ENCODE data around the gene NPRL2. TPM values are rescaled to one million over a fixed set of nuclear protein-coding genes. Genes with fewer than 3 reads are reported as not detected.

NPRL2 gene
- total RNA-seq, 1 experiment from 2014 or later = 35.4 TPM

DNA sequence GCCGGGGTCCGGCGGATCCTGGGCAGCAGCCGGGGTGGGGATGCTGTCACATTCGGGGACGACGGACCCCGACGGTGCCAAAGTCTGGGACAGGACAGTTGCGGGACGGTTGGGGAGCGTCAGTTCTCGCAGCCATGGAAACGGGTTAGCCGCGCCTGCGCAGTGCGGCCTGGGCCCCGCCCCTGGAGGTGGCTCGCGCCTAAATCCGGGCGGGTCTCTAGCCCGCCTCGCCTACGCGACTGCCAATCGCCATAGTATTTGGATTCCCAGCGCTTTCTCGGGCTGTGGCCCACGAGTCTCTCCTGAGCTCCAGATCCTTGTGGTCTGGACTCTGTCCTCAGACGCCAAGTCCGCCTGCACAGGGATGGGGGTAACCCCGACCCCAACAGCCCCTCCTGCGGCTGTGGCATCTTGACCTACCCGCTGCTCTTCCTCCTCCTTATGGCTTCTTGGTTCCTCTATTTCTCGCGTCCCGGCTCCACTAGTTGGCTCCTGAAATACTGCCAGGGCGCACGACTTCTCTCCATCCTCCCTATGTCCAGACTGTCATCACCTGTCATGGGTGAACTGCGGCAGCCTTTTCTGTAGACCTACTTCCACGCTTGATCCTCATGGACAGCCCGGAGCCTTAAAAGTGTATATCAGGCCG, 4.9 kb downstream of the NPRL2 start, which contains the start of gene ZMYND10:
TSS of gene ZMYND10 (minus strand) at position 147 of the 649 bp plus-strand sequence. CDS start 153 bp downstream, outside the sequence.
- intact Hi-C loops (cut with micrococcal nuclease) = loop anchor here (5.0 kb wide), 1 partner anchor 267 kb away; the partner anchor contains the start of gene CISH
- no peak for DNase-seq (ENCODE audit: low read depth, low spot score)
- peaks cover 0 to 8% of the 10 kb centered on the region in 2 experiments; a peak in 1 of 4 replicates for H3K36me3 ChIP-seq (ENCODE audit: control insufficient read depth in 1 of 2, insufficient read depth in 2 of 2, low read length in 2 of 2)
- POLR2A ChIA-PET = interaction anchor here (0.6 kb wide), 1 partner anchor 9 kb away, joined by 3 read pairs; no protein-coding TSS in a partner anchor
- peak within 1 kb of the TSS; percentile 28 to 36 for H3K4me3 ChIP-seq (replicated peaks in 1 of 2; ENCODE audit: low read depth in 1 of 2, low read length in 2 of 2)
- peaks cover 12 to 46% of the 10 kb centered on the region in 2 experiments for H3K4me1 ChIP-seq (ENCODE audit: control insufficient read depth in 1 of 2, insufficient read depth in 2 of 2, low read length in 2 of 2)
- H4K20me1 ChIP-seq (ENCODE audit: insufficient read depth) = no peaks in the 10 kb centered on the region
- H3K9me3 ChIP-seq (ENCODE audit: control insufficient read depth in 1 of 2, insufficient read depth in 1 of 2, low read depth in 1 of 2, low read length in 2 of 2) = no peaks in the 10 kb centered on the region
- BruUV-seq (replicated peaks) = no TSS peak
- CTCF ChIA-PET = no interaction called here
- no peaks in the 10 kb centered on the region for H3K27me3 ChIP-seq (ENCODE audit: insufficient read depth, low read length)
- H2AFZ ChIP-seq (ENCODE audit: low read depth, low read length, poor library complexity, severe bottlenecking) = no peak within 1 kb of the TSS
- ATAC-seq = peak; percentile 54
- TF ChIP-seq JUND (IDR thresholded peaks at IDR 0.05) (no peak), SIN3A (IDR thresholded peaks at IDR 0.05; ENCODE audit: low read depth) (no peak), CBX3 (IDR thresholded peaks at IDR 0.05; ENCODE audit: low read depth) (no peak), EZH2phosphoT487 (IDR thresholded peaks at IDR 0.05; ENCODE audit: borderline replicate concordance) (no peak), SRF (IDR thresholded peaks at IDR 0.05; ENCODE audit: low read depth) (no peak), ZFX (IDR thresholded peaks at IDR 0.05) (no peak), POLR2A (IDR thresholded peaks at IDR 0.05; ENCODE audit: borderline replicate concordance, extremely low read depth, insufficient read depth, insufficient read length) (no peak), EZH2 (IDR thresholded peaks at IDR 0.05) (no peak), FOSL1 (IDR thresholded peaks at IDR 0.05; ENCODE audit: low read depth) (no peak), TCF7L2 (IDR thresholded peaks at IDR 0.05; ENCODE audit: borderline replicate concordance, extremely low read depth, insufficient read depth, insufficient read length) (no peak), ATF3 (IDR thresholded peaks at IDR 0.05) (no peak), YY1 (IDR thresholded peaks at IDR 0.05; ENCODE audit: extremely low read depth, insufficient replicate concordance, low read depth, low read length) (no peak), EGR1 (IDR thresholded peaks at IDR 0.05; ENCODE audit: low read depth) (no peak), RAD21 (IDR thresholded peaks at IDR 0.05; ENCODE audit: low read depth) (no peak), REST (IDR thresholded peaks at IDR 0.05; ENCODE audit: low read depth) (no peak)
- TF ChIP-seq, protein P1, sequence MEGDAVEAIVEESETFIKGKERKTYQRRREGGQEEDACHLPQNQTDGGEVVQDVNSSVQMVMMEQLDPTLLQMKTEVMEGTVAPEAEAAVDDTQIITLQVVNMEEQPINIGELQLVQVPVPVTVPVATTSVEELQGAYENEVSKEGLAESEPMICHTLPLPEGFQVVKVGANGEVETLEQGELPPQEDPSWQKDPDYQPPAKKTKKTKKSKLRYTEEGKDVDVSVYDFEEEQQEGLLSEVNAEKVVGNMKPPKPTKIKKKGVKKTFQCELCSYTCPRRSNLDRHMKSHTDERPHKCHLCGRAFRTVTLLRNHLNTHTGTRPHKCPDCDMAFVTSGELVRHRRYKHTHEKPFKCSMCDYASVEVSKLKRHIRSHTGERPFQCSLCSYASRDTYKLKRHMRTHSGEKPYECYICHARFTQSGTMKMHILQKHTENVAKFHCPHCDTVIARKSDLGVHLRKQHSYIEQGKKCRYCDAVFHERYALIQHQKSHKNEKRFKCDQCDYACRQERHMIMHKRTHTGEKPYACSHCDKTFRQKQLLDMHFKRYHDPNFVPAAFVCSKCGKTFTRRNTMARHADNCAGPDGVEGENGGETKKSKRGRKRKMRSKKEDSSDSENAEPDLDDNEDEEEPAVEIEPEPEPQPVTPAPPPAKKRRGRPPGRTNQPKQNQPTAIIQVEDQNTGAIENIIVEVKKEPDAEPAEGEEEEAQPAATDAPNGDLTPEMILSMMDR (IDR thresholded peaks at IDR 0.05 in 2 of 3, conservative IDR thresholded peaks at IDR 0.05 in 1 of 3; ENCODE audit: borderline replicate concordance in 1 of 3, insufficient read depth in 1 of 3, low read depth in 2 of 3, low read length in 2 of 3) = no peak
- peaks cover 6% of the 10 kb centered on the region; the same call in 1 of the 2 replicates for H3K79me2 ChIP-seq (ENCODE audit: insufficient read depth, low read length)
- peak within 1 kb of the TSS; percentile 37; the same call in 1 of the 2 replicates for H3K27ac ChIP-seq (ENCODE audit: low read depth, low read length)
- RAD21 ChIA-PET (ENCODE audit: low non-redundant PET in 1 of 2, low total read pairs in 2 of 2, uncharacterized antibody in 2 of 2, unreplicated experiment in 2 of 2) = no interaction called here
- peak within 1 kb of the TSS; percentile 75 for H3K4me2 ChIP-seq (ENCODE audit: low read length)
- peak within 1 kb of the TSS; percentile 50 for H3K9ac ChIP-seq (ENCODE audit: low read length)
- no peaks in the 10 kb centered on the region for H3K9me2 ChIP-seq (ENCODE audit: insufficient read depth)
